Gastrocnemius medialis (tissue), 4 donors: ENCODE measurements around the gene PPFIBP2. TPM values are rescaled to one million over a fixed set of nuclear protein-coding genes. Genes with fewer than 3 reads are reported as not detected.

ENCODE experiments used
- ATAC-seq, 2 donors: fragments of 150-250 bp; one replicate each; pipeline ENCODE4 v1.9.1; 2016
- DNase-seq, 2 donors: peaks; one replicate each; pipeline ENCODE4 v3.0.0-alpha.2; 2019
- H3K27ac ChIP-seq, 4 donors: fragments of 200-600 bp; sonication (generic); 1 replicate in 1 of 4; 2 replicates in 3 of 4; pipeline ENCODE4 v1.5.1; 2016 to 2018; ENCODE audit warnings: mild to moderate bottlenecking in 2 of 4, moderate library complexity in 1 of 4
- H3K27me3 ChIP-seq, 3 donors: fragments of 200-600 bp; sonication (generic) in 2 of 3; 1 replicate in 1 of 3; 2 replicates in 2 of 3; pipeline versions ENCODE4 v1.5.1 to v1.6.0; 2016 to 2019; ENCODE audit warnings: mild to moderate bottlenecking in 1 of 3, moderate library complexity in 1 of 3
- H3K36me3 ChIP-seq, 2 donors: fragments of 200-600 bp; sonication (generic) in 1 of 2; one replicate each; pipeline ENCODE4 v1.5.1; 2017 to 2018
- H3K4me1 ChIP-seq, 2 donors: fragments of 200-600 bp; sonication (generic) in 1 of 2; one replicate each; pipeline ENCODE4 v1.5.1; 2016 to 2017; ENCODE audit warnings: mild to moderate bottlenecking in 2 of 2
- H3K4me3 ChIP-seq, 4 donors: fragments of 200-600 bp; sonication (generic) in 3 of 4; 1 replicate in 1 of 4; 2 replicates in 3 of 4; pipeline ENCODE4 v1.5.1; 2016 to 2019; ENCODE audit warnings: mild to moderate bottlenecking in 2 of 4
- H3K9me3 ChIP-seq, 3 donors: fragments of 200-600 bp; sonication (generic) in 2 of 3; 1 replicate in 1 of 3; 2 replicates in 2 of 3; pipeline ENCODE4 v1.5.1; 2016 to 2019
- CTCF ChIP-seq, 5 experiments: fragments of 450-650 bp in 3 of 5; fragments of 200-600 bp in 2 of 5; sonication (generic) in 2 of 5; IDR thresholded peaks in 4 of 5; conservative IDR thresholded peaks in 1 of 5; 1 replicate in 4 of 5; 2 replicates in 1 of 5; pipeline ENCODE4 v1.5.1; 2016 to 2019; ENCODE audit warnings: antibody characterized with exemption in 5 of 5, mild to moderate bottlenecking in 3 of 5, moderate library complexity in 3 of 5
- POLR2A ChIP-seq, 2 donors: fragments of 450-650 bp; IDR thresholded peaks; one replicate each; pipeline ENCODE4 v1.6.1; 2017; ENCODE audit warnings: antibody characterized with exemption in 2 of 2, mild to moderate bottlenecking in 2 of 2, moderate library complexity in 2 of 2
- in situ Hi-C, 4 donors: fragments of 200-750 bp; cut with MboI; loops; one replicate each; pipeline versions ENCODE4 v1.15.0 to v1.8.0; 2017; ENCODE audit warnings: low sequenced_read_pairs in 4 of 4
- intact Hi-C: fragments of 100-400 bp; cut with DNase I; formaldehyde crosslinking; loops from one replicate; pipeline ENCODE4 v1.15.1; 2023; ENCODE audit warnings: low total_unique reads
- total RNA-seq, 4 donors: library from RNA; depleted of rRNA; stranded (reverse); fragments of >200 nt; gene quantifications; one replicate each; pipeline versions ENCODE4 v1.1.0 to v1.2.3, GENCODE V29; 2016

PPFIBP2 gene
- total RNA-seq, 4 donors from 2014 or later, result 10.5 to 33.5 (median 25.4) TPM

GRCh38 chr11:7548659-7549274 lies 35.0 kb downstream of the PPFIBP2 start:
- Histone ChIP-seq H3K4me1 (peaks cover 53 to 65% of the 10 kb centered on the region in 2 donors), H3K9me3 (no peaks in the 10 kb centered on the region), H3K36me3 (no peaks in the 10 kb centered on the region), H3K27me3 (no peaks in the 10 kb centered on the region), H3K27ac (peak overlapping the region in 1 of 4 donors; percentile 20), H3K4me3 (no peak overlapping the region)
- ATAC-seq, result no peak
- intact Hi-C loops (no loop called here), in situ Hi-C loops (no loop called here)
- no peak for TF ChIP-seq POLR2A (IDR thresholded peaks at IDR 0.05)
- TF ChIP-seq CTCF (IDR thresholded peaks at IDR 0.05 in 4 of 5, conservative IDR thresholded peaks at IDR 0.05 in 1 of 5), result peak in 1 of 5 experiments; percentile 20
- DNase-seq, result no peak

GRCh38 chr11:7549681-7550080 lies 35.9 kb downstream of the PPFIBP2 start:
- no peak for DNase-seq
- in situ Hi-C loops (no loop called here), intact Hi-C loops (no loop called here)
- no peak for TF ChIP-seq CTCF (IDR thresholded peaks at IDR 0.05 in 4 of 5, conservative IDR thresholded peaks at IDR 0.05 in 1 of 5)
- peaks cover 59 to 68% of the 10 kb centered on the region in 2 donors for H3K4me1 ChIP-seq
- ATAC-seq, result no peak
- H3K27me3 ChIP-seq, result no peaks in the 10 kb centered on the region
- no peak overlapping the region for H3K4me3 ChIP-seq
- H3K27ac ChIP-seq, result peak overlapping the region in 2 of 4 donors; percentile 4 to 50
- H3K9me3 ChIP-seq, result no peaks in the 10 kb centered on the region
- no peaks in the 10 kb centered on the region for H3K36me3 ChIP-seq

- Histone ChIP-seq H3K4me1 (peaks cover 58 to 74% of the 10 kb centered on the region in 2 donors), H3K36me3 (no peaks in the 10 kb centered on the region), H3K27me3 (no peaks in the 10 kb centered on the region), H3K27ac (peak overlapping the region; percentile 9 to 89 (median 80)), H3K9me3 (no peaks in the 10 kb centered on the region), H3K4me3 (no peak overlapping the region)
- no peak for TF ChIP-seq CTCF (IDR thresholded peaks at IDR 0.05 in 4 of 5, conservative IDR thresholded peaks at IDR 0.05 in 1 of 5)
- TF ChIP-seq POLR2A (IDR thresholded peaks at IDR 0.05), result no peak
- peak in 1 of 2 donors; percentile 31 for ATAC-seq
- in situ Hi-C loops (no loop called here), intact Hi-C loops (no loop called here)
- DNase-seq, result no peak
Measured at GRCh38 chr11:7551571-7551970, 37.8 kb downstream of the PPFIBP2 start.

- Histone ChIP-seq H3K36me3 (no peaks in the 10 kb centered on the region), H3K27ac (peak overlapping the region; percentile 47 to 89 (median 80)), H3K4me1 (peaks cover 50 to 70% of the 10 kb centered on the region in 2 donors), H3K27me3 (no peaks in the 10 kb centered on the region), H3K4me3 (no peak overlapping the region), H3K9me3 (no peaks in the 10 kb centered on the region)
- TF ChIP-seq CTCF (IDR thresholded peaks at IDR 0.05 in 4 of 5, conservative IDR thresholded peaks at IDR 0.05 in 1 of 5) (no peak), POLR2A (IDR thresholded peaks at IDR 0.05) (no peak)
- DNase-seq, result no peak
- in situ Hi-C loops (no loop called here), intact Hi-C loops (no loop called here)
- no peak for ATAC-seq
Measured at GRCh38 chr11:7552666-7553065, 38.9 kb downstream of the PPFIBP2 start.
